ENCODE measurements around the gene WDFY2. TPM values are rescaled to one million over a fixed set of nuclear protein-coding genes. Genes with fewer than 3 reads are reported as not detected.

Gene WDFY2
- total and polyA plus RNA-seq, 8 donors, result 11.4 to 25.2 (median 17.2) TPM

DNA sequence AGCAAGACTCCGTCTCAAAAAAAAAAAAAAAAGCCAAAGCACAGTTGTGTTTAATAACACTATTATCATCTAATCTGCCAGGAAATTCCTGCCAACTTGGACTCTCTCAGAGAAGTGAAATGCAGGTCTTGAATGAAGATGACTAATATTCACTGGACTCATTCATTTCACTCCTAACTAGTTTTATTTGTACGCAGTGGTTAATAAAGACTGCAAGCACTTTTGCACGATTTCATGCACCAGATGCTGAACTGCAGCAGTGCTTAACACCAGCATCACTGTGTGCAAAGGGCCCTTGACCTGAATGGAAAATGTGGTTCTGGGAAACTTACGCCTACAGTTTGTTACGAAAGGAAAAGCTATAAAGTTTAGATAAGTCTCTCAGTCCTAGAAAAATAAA lies 156.4 kb downstream of the WDFY2 start:
- intact Hi-C loops (cut with DNase I), result no loop called here
- DNase-seq (no peak), FAIRE-seq (no peak), ATAC-seq (peak in 3 of 4 donors; percentile 10 to 39 (median 26))
- H3K36me3 ChIP-seq, result peaks cover 0 to 7% (median 0%) of the 10 kb centered on the region in 3 donors
- WGBS, 2 donors, result 67 to 70% methylated on average over 5 of the region's 5 CpGs
- H3K4me3 ChIP-seq, result no peak overlapping the region
- TF ChIP-seq, protein P1, sequence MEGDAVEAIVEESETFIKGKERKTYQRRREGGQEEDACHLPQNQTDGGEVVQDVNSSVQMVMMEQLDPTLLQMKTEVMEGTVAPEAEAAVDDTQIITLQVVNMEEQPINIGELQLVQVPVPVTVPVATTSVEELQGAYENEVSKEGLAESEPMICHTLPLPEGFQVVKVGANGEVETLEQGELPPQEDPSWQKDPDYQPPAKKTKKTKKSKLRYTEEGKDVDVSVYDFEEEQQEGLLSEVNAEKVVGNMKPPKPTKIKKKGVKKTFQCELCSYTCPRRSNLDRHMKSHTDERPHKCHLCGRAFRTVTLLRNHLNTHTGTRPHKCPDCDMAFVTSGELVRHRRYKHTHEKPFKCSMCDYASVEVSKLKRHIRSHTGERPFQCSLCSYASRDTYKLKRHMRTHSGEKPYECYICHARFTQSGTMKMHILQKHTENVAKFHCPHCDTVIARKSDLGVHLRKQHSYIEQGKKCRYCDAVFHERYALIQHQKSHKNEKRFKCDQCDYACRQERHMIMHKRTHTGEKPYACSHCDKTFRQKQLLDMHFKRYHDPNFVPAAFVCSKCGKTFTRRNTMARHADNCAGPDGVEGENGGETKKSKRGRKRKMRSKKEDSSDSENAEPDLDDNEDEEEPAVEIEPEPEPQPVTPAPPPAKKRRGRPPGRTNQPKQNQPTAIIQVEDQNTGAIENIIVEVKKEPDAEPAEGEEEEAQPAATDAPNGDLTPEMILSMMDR (IDR thresholded peaks at IDR 0.05), result no peak
- no peaks in the 10 kb centered on the region for H3K27me3 ChIP-seq
- H3K4me1 ChIP-seq, result peaks cover 0 to 3% (median 0%) of the 10 kb centered on the region in 3 donors
- H3K9me3 ChIP-seq, result no peaks in the 10 kb centered on the region
- H3K27ac ChIP-seq, result no peak overlapping the region

DNA sequence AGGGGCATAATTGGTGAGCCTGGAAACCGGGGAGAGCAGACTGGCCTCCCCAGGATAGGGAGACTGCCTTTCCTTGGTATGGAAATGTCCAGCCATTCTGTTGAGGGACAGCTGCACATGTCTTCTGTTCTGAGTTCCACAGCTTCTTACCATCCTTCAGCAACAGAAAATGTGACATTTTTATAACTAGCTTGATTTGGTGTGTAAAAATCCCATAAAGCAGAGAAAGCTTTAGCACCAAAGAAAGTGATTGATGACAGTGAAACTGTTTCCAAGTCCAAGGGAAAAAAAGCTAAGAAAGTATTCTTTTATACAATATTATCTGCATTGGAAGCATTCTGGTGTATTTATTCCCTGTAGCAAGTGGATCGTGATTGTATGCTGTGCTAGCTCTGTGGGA lies 157.8 kb downstream of the WDFY2 start:
- intact Hi-C loops (cut with DNase I), result no loop called here
- WGBS, 2 donors, result 77 to 80% methylated on average over 2 of the region's 2 CpGs
- H3K27me3 ChIP-seq, result no peaks in the 10 kb centered on the region
- no peaks in the 10 kb centered on the region for H3K9me3 ChIP-seq
- no peak for ATAC-seq
- TF ChIP-seq, protein P1 (IDR thresholded peaks at IDR 0.05), result no peak
- DNase-seq, result no peak
- peaks cover 0 to 7% (median 0%) of the 10 kb centered on the region in 3 donors for H3K36me3 ChIP-seq
- H3K27ac ChIP-seq, result no peak overlapping the region
- H3K4me1 ChIP-seq, result peaks cover 2 to 13% (median 5%) of the 10 kb centered on the region in 3 donors
- H3K4me3 ChIP-seq, result no peak overlapping the region
- no peak for FAIRE-seq

DNA sequence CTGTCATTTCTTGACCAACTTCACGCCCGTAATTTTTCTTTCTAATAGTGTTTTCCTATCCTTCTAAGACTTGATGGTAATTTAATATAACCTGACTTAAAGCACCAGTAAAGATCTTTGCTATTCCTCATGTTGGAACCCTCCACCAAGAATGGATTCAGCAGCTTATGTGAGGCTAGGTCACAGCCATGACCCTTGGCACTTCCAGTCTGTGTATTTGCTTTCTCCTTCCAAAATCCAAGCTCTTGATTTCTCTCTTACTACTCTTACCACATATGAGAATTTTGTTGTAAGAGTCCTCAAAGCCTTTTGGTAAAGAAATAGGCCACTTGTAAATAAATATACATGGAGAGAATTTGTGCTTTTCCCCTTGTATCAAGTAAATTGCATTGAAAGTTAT lies 158.3 kb downstream of the WDFY2 start:
- DNase-seq (no peak), ATAC-seq (no peak), FAIRE-seq (no peak)
- no peaks in the 10 kb centered on the region for H3K9me3 ChIP-seq
- H3K36me3 ChIP-seq, result peaks cover 0 to 7% (median 0%) of the 10 kb centered on the region in 3 donors
- peak overlapping the region in 1 of 4 donors; percentile 10 for H3K27ac ChIP-seq
- no peak overlapping the region for H3K4me3 ChIP-seq
- peaks cover 2 to 18% (median 5%) of the 10 kb centered on the region in 3 donors for H3K4me1 ChIP-seq
- intact Hi-C loops (cut with DNase I), result no loop called here
- H3K27me3 ChIP-seq, result no peaks in the 10 kb centered on the region
- WGBS, 2 donors, result 91 to 94% methylated on average over 2 of the region's 2 CpGs
- TF ChIP-seq, protein P1 (IDR thresholded peaks at IDR 0.05), result no peak

DNA sequence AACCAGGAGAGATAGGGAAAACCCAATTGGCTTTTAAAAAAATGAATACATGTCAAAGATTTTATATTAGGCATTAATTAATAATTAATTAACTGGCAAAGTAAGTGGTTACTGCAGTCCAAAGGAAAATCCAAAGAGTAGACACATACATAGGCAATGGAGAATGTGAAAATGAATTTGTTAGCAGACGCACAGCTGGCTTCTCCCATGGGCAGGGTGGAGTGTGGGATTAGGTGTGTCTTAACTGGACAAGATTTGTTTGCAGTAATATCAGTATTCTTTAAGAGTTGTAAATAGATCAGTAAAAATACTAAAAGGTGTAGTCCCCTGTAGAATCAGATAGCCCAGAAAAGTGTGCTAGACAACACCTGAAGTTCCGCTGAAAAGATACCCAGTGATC lies 161.0 kb downstream of the WDFY2 start:
- Histone ChIP-seq H3K36me3 (peaks cover 0 to under 1% (median 0%) of the 10 kb centered on the region in 3 donors), H3K9me3 (no peaks in the 10 kb centered on the region), H3K27ac (no peak overlapping the region), H3K27me3 (no peaks in the 10 kb centered on the region), H3K4me1 (peaks cover 2 to 22% (median 11%) of the 10 kb centered on the region in 3 donors), H3K4me3 (no peak overlapping the region)
- no peak for FAIRE-seq
- WGBS, 2 donors, result 65 to 74% methylated on average over 2 of the region's 2 CpGs
- DNase-seq, result no peak
- ATAC-seq, result peak in 3 of 4 donors; percentile 49 to 70 (median 51)
- TF ChIP-seq, protein P1 (IDR thresholded peaks at IDR 0.05), result no peak
- intact Hi-C loops (cut with DNase I), result no loop called here

DNA sequence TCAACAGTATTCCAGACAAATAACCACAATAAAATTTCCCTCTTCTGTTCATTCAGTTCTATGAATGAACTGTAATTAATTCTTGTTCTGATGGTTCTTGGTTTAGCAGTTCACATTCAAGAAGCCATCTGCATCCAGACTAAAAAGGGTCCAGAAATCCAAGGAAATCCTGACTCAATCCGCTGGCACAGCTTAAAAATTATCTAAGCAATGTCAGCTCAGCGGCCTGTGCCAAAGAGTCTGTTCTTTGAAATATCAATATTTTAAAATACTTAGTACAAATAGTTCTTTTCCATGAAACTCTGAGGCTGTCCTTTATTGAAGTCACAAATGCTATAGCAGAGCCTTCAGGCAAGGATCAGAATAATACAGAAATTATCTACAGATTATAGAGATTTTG lies 162.5 kb downstream of the WDFY2 start:
- Histone ChIP-seq H3K4me3 (no peak overlapping the region), H3K36me3 (peaks cover 0 to 4% (median 0%) of the 10 kb centered on the region in 3 donors), H3K27ac (no peak overlapping the region), H3K9me3 (no peaks in the 10 kb centered on the region), H3K27me3 (no peaks in the 10 kb centered on the region), H3K4me1 (peaks cover 2 to 28% (median 11%) of the 10 kb centered on the region in 3 donors)
- no peak for DNase-seq
- peak; percentile 27 to 71 (median 48) for ATAC-seq
- TF ChIP-seq, protein P1 (IDR thresholded peaks at IDR 0.05), result no peak
- 25 to 34% methylated on average over 2 of the region's 2 CpGs for WGBS, 2 donors
- intact Hi-C loops (cut with DNase I), result no loop called here
- FAIRE-seq, result no peak

All from pancreas (tissue), 10 donors.